Uterus (tissue), 4 donors: ENCODE measurements around the gene ASCC3. TPM values are rescaled to one million over a fixed set of nuclear protein-coding genes. Genes with fewer than 3 reads are reported as not detected.

ENCODE experiments used
- DNase-seq, 2 donors: peaks; one replicate each; pipeline ENCODE4 v3.0.0-alpha.2; 2019 to 2020
- H3K27ac ChIP-seq, 2 donors: fragments of 200-600 bp; sonication (generic); 1 replicate in 1 of 2; 2 replicates in 1 of 2; pipeline ENCODE4 v1.5.1; 2016 to 2018
- H3K27me3 ChIP-seq, 2 donors: fragments of 200-600 bp; sonication (generic); one replicate each; pipeline ENCODE4 v1.5.1; 2018 to 2019; ENCODE audit warnings: control low read depth in 1 of 2
- H3K36me3 ChIP-seq, 2 donors: fragments of 200-600 bp; sonication (generic); one replicate each; pipeline ENCODE4 v1.5.1; 2019; ENCODE audit warnings: control low read depth in 1 of 2
- H3K4me1 ChIP-seq, 2 donors: fragments of 200-600 bp; sonication (generic); one replicate each; pipeline ENCODE4 v1.5.1; 2018 to 2019; ENCODE audit warnings: control low read depth in 1 of 2
- H3K4me3 ChIP-seq, 2 donors: fragments of 200-600 bp; sonication (generic); 1 replicate in 1 of 2; 2 replicates in 1 of 2; pipeline ENCODE4 v1.5.1; 2018 to 2019; ENCODE audit warnings: mild to moderate bottlenecking in 1 of 2
- H3K9me3 ChIP-seq, 2 donors: fragments of 200-600 bp; sonication (generic); one replicate each; pipeline ENCODE4 v1.5.1; 2019; ENCODE audit warnings: control low read depth in 1 of 2
- CTCF ChIP-seq, 4 experiments: fragments of 200-600 bp in 2 of 4; fragments of 450-650 bp in 2 of 4; sonication (generic) in 2 of 4; IDR thresholded peaks; one replicate each; pipeline ENCODE4 v1.5.1; 2016 to 2019; ENCODE audit warnings: antibody characterized with exemption in 4 of 4, mild to moderate bottlenecking in 2 of 4, moderate library complexity in 1 of 4
- POLR2A ChIP-seq, 2 donors: fragments of 450-650 bp; IDR thresholded peaks; one replicate each; pipeline ENCODE4 v1.6.1; 2016; ENCODE audit warnings: antibody characterized with exemption in 2 of 2, mild to moderate bottlenecking in 1 of 2, moderate library complexity in 1 of 2
- intact Hi-C: fragments of 100-400 bp; cut with DNase I; formaldehyde crosslinking; loops from one replicate; pipeline ENCODE4 v1.15.1; 2023; ENCODE audit warnings: low total_unique reads
- total RNA-seq, 4 donors: library from RNA; depleted of rRNA in 3 of 4; stranded (reverse); fragments of >200 nt in 3 of 4; gene quantifications; one replicate each; pipeline versions ENCODE4 v1.1.0 to v1.2.4, GENCODE V29; 2014 to 2023
- donor health status: DM: yes; HTN: yes; CAD: no.

Gene ASCC3
- total RNA-seq, 4 donors from 2014 or later, result 14.3 to 92.4 (median 33.2) TPM

DNA sequence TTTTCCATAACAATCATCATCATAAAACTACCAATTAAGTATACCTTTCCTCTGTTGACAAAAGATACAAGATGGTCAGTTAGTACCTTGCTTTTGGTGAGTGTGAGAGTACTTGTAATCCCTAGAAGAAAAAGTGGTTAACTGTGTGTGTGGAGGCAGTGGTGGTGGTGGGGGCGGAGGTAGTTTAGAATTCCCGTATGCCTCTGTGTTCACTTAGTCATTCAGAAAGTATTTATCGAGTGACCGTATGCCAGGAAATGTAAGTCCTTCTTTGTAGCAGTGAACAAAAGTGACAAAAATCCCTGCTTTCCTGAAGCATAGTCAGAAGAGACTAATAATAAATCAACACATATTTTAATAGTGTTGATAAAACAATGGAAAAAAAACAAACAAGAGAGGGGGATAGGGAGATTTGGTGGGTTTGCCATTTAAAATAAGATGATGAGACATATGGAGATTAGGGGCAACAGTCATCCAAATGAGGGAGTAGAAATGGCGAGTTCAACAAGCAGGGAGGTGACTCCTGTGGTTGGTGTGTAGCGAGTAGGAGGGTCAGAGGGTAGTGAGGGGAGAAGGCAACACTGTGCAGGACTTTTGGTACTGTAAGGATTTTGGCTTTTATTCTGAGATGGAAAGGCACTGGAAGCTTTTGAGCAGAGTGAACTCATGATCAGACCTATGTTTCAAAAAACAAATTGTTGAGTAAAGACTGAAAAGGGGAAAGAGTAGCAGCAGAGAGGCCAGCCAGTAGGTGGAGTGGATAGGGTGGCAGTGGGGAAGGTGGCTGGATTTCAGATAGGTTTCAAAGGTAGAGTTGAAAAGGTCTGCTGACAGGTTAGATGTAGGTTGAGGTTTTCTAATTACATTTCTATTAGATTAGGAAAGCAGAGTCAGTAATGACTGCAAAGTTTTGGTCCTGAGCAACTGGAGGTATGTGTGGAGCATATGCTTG lies 376.1 kb downstream of the ASCC3 start:
- Histone ChIP-seq H3K4me1 (no peaks in the 10 kb centered on the region), H3K4me3 (no peak overlapping the region), H3K9me3 (no peaks in the 10 kb centered on the region), H3K27ac (no peak overlapping the region), H3K27me3 (no peaks in the 10 kb centered on the region), H3K36me3 (no peaks in the 10 kb centered on the region)
- TF ChIP-seq CTCF (IDR thresholded peaks at IDR 0.05) (no peak), POLR2A (IDR thresholded peaks at IDR 0.05) (no peak)
- no peak for DNase-seq
- intact Hi-C loops, result no loop called here

DNA sequence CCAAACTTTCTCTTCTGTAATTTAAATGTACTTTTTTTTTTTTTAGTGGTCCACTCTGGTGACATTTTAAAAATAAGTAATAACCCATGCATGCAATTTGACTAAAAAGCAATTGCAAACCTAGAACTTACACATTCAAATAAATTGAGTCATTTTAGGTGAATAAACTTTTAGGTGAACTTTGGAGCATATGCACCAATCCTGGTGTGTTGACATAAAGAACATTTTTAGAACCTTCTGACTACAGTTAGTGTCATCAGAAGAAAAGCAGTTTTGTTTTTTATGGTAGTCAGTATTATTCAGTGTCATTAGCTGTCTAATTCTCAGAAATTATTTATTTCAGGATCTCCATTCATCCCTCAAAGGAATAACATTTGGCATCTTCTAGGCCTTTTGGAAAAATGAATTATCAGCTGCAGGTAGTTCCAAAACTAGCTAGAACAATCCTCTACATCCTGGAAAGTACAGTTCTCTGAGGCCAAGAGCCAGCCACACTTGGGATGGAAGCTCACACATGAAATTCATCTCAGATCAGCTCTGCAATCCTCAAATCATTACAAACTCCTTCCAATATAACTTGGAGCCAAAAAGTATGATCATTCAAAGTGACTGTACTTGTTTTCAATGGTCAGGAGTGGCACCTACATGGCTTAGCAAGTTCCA lies 378.0 kb downstream of the ASCC3 start:
- intact Hi-C loops, result no loop called here
- Histone ChIP-seq H3K4me1 (no peaks in the 10 kb centered on the region), H3K9me3 (no peaks in the 10 kb centered on the region), H3K4me3 (no peak overlapping the region), H3K27ac (no peak overlapping the region), H3K27me3 (no peaks in the 10 kb centered on the region), H3K36me3 (no peaks in the 10 kb centered on the region)
- no peak for DNase-seq
- no peak for TF ChIP-seq POLR2A (IDR thresholded peaks at IDR 0.05)
- TF ChIP-seq CTCF (IDR thresholded peaks at IDR 0.05), result no peak

DNA sequence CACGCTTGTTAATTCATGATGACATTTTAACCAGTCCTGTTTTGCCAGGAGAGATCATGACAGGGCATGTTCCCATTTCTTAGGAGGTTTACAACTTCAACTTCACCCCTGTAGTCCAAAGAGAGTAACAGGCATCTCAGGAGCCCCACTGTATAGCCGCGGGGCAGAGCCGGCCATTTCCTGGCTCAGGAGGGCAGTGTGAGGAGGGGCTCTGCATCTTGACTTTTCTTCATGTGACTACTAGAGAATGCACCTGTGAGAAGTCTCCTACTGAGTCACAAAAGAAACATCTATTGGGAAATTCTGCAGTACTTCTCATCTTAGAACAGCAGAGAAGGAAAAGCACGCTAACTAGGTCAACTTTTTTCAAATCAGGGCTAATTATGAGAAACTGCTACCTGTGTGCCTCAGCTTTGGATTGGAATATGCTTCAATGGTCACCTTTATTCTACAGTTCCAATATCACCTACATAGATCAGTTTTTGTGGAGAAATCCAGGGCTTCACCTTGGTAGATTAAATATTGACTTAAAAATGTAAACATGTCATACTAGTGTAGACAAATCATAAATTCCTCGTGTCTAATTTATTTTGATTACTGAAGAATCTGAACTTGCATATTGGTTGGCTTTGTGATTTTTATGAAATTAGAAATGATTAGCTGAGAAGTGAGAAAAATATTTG lies 387.8 kb downstream of the ASCC3 start:
- H3K4me1 ChIP-seq, result no peaks in the 10 kb centered on the region
- no peak for DNase-seq
- H3K27ac ChIP-seq, result no peak overlapping the region
- intact Hi-C loops, result no loop called here
- no peak for TF ChIP-seq POLR2A (IDR thresholded peaks at IDR 0.05)
- TF ChIP-seq CTCF (IDR thresholded peaks at IDR 0.05), result no peak
- H3K36me3 ChIP-seq, result no peaks in the 10 kb centered on the region
- no peaks in the 10 kb centered on the region for H3K9me3 ChIP-seq
- H3K4me3 ChIP-seq, result no peak overlapping the region
- no peaks in the 10 kb centered on the region for H3K27me3 ChIP-seq

- Histone ChIP-seq H3K27ac (no peak overlapping the region), H3K4me3 (no peak overlapping the region), H3K27me3 (no peaks in the 10 kb centered on the region), H3K4me1 (no peaks in the 10 kb centered on the region), H3K9me3 (no peaks in the 10 kb centered on the region), H3K36me3 (no peaks in the 10 kb centered on the region)
- no peak for DNase-seq
- TF ChIP-seq CTCF (IDR thresholded peaks at IDR 0.05) (no peak), POLR2A (IDR thresholded peaks at IDR 0.05) (no peak)
- intact Hi-C loops, result no loop called here
These were observed 389.0 kb downstream of the ASCC3 start for GRCh38 chr6:100491952-100492670.
